Smooth muscle cell (in vitro differentiated cells): ENCODE data around the gene ELMO2. TPM values are rescaled to one million over a fixed set of nuclear protein-coding genes. Genes with fewer than 3 reads are reported as not detected.
A peak's percentile ranks its signal among the peaks of the same experiment; 100 is the strongest.

Experiments
- DNase-seq: peaks from one replicate; lab custom pipeline; 2025; ENCODE audit not compliant: unreplicated experiment; lab: John Stamatoyannopoulos, UW
- H2AFZ ChIP-seq: fragments of 200-600 bp; sonication (generic); 2 replicates; pipeline ENCODE4 v1.6.0; 2016; ENCODE audit warnings: antibody characterized with exemption, low read depth, mild to moderate bottlenecking
- H3F3A ChIP-seq: fragments of 200-600 bp; sonication (generic); 2 replicates; pipeline ENCODE4 v1.6.0; 2017; ENCODE audit warnings: antibody characterized with exemption, low read depth
- H3K27ac ChIP-seq: fragments of 200-600 bp; sonication (generic); 2 replicates; pipeline ENCODE4 v1.5.1; 2016; ENCODE audit warnings: low read depth, mild to moderate bottlenecking
- H3K27me3 ChIP-seq: fragments of 200-600 bp; sonication (generic); 2 replicates; pipeline ENCODE4 v1.6.1; 2016; ENCODE audit warnings: low read depth, mild to moderate bottlenecking
- H3K36me3 ChIP-seq: fragments of 200-600 bp; sonication (generic); 2 replicates; pipeline ENCODE4 v1.5.1; 2016; ENCODE audit warnings: low read depth
- H3K4me1 ChIP-seq: fragments of 200-600 bp; sonication (generic); 2 replicates; pipeline ENCODE4 v1.5.1; 2016; ENCODE audit warnings: low read depth
- H3K4me2 ChIP-seq: fragments of 200-600 bp; sonication (generic); 2 replicates; pipeline ENCODE4 v1.6.0; 2016; ENCODE audit warnings: mild to moderate bottlenecking
- H3K4me3 ChIP-seq: fragments of 200-600 bp; sonication (generic); 2 replicates; pipeline ENCODE4 v1.5.1; 2016; ENCODE audit warnings: mild to moderate bottlenecking
- H3K79me2 ChIP-seq: fragments of 200-600 bp; sonication (generic); 2 replicates; pipeline ENCODE4 v1.6.0; 2016; ENCODE audit warnings: low read depth, mild to moderate bottlenecking
- H3K9ac ChIP-seq: fragments of 200-600 bp; sonication (generic); 2 replicates; pipeline ENCODE4 v1.6.0; 2016; ENCODE audit warnings: low read depth
- H3K9me3 ChIP-seq: fragments of 200-600 bp; sonication (generic); replicated peaks from 2 replicates; pipeline ENCODE4 v1.5.1; 2016; ENCODE audit warnings: low read depth
- H4K20me1 ChIP-seq: fragments of 200-600 bp; sonication (generic); 2 replicates; pipeline ENCODE4 v1.6.0; 2016; ENCODE audit warnings: low read depth
- WGBS: methylation state at CpG from one replicate; pipeline ENCODE4 v1.1.7; 2016; ENCODE audit warnings: low lambda C conversion rate; 5-methylcytosine and 5-hydroxymethylcytosine counted together
- polyA plus RNA-seq: library from polyadenylated mRNA; unstranded; fragments of >200 nt; fragmentation: Nextera tagmentation; extraction: Ambion mirVana; gene quantifications from 2 replicates; pipeline ENCODE4 v1.2.1, GENCODE V29; 2016
- total RNA-seq: library from RNA; depleted of rRNA; stranded (reverse); fragments of >200 nt; gene quantifications from 2 replicates; pipeline ENCODE4 v1.2.3, GENCODE V29; 2014
- TF ChIP-seq, protein P1 (sequence below): fragments of 200-600 bp; sonication (generic); IDR thresholded peaks from 2 replicates; pipeline ENCODE4 v1.5.1; 2017; ENCODE audit warnings: borderline replicate concordance, mild to moderate bottlenecking, antibody characterized with exemption; ENCODE audit not compliant: insufficient read depth, poor library complexity, severe bottlenecking

Gene ELMO2
- total and polyA plus RNA-seq, 2 experiments from 2014 or later, result 24.9 to 33.1 TPM

DNA sequence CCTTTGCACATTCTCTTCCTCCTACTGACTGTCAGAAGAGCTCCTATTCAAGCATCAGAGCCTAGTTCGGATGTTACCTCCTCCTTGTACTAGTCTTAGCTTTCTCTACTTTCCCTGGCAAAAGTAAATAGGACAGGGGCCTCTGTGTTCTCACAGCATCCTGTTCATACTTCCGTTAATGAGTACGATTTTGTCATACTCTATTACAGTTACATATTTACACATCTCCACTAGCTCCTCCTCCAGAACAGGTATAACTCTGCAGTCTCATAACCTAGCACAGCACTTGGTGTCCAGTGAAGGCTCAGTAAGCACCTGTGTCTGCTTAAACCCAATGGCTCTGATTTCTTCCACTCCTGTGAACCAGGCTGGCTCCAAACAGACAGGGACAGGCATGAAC is 7.0 kb downstream of the ELMO2 start:
- Histone ChIP-seq H3K4me1 (peaks cover 18% of the 10 kb centered on the region), H3K79me2 (peaks cover 75% of the 10 kb centered on the region), H3K9ac (no peak overlapping the region), H3K27ac (peak overlapping the region; percentile 46), H3K4me3 (no peak overlapping the region), H3F3A (no peaks in the 10 kb centered on the region), H4K20me1 (peaks cover 99% of the 10 kb centered on the region), H3K4me2 (no peak overlapping the region), H3K9me3 (no peaks in the 10 kb centered on the region), H3K27me3 (no peaks in the 10 kb centered on the region), H2AFZ (no peak overlapping the region), H3K36me3 (no peaks in the 10 kb centered on the region)
- DNase-seq, result no peak
- TF ChIP-seq, protein P1, sequence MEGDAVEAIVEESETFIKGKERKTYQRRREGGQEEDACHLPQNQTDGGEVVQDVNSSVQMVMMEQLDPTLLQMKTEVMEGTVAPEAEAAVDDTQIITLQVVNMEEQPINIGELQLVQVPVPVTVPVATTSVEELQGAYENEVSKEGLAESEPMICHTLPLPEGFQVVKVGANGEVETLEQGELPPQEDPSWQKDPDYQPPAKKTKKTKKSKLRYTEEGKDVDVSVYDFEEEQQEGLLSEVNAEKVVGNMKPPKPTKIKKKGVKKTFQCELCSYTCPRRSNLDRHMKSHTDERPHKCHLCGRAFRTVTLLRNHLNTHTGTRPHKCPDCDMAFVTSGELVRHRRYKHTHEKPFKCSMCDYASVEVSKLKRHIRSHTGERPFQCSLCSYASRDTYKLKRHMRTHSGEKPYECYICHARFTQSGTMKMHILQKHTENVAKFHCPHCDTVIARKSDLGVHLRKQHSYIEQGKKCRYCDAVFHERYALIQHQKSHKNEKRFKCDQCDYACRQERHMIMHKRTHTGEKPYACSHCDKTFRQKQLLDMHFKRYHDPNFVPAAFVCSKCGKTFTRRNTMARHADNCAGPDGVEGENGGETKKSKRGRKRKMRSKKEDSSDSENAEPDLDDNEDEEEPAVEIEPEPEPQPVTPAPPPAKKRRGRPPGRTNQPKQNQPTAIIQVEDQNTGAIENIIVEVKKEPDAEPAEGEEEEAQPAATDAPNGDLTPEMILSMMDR, result no peak
- WGBS, result 90% methylated on average over 3 of the region's 3 CpGs

DNA sequence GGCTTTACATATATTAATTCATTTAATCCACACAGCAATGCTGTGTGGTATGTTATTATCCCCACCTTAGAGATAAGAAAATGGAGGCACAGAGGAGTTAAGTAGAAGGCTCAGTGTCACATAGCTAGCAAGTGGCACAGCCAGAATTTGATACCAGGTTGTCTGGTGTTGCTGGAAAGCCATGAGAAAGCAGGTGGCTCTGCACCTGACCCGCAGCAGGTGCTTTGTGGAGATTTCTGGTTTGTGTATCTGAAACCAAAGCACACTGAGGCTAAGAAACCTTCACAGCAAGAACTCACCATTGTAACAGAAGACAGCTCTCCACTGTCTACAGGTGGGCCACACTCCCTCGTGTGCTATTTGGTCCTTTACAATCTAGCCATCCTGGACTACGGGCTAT is 7.5 kb downstream of the ELMO2 start:
- Histone ChIP-seq H3K79me2 (peaks cover 71% of the 10 kb centered on the region), H3K36me3 (no peaks in the 10 kb centered on the region), H3K9me3 (no peaks in the 10 kb centered on the region), H4K20me1 (peaks cover 99% of the 10 kb centered on the region), H2AFZ (no peak overlapping the region), H3K27me3 (no peaks in the 10 kb centered on the region), H3K9ac (no peak overlapping the region), H3K4me1 (peaks cover 18% of the 10 kb centered on the region), H3K4me3 (no peak overlapping the region), H3K27ac (no peak overlapping the region), H3K4me2 (no peak overlapping the region), H3F3A (no peaks in the 10 kb centered on the region)
- WGBS, result 94% methylated on average over 3 of the region's 3 CpGs
- TF ChIP-seq, protein P1, result no peak
- no peak for DNase-seq

DNA sequence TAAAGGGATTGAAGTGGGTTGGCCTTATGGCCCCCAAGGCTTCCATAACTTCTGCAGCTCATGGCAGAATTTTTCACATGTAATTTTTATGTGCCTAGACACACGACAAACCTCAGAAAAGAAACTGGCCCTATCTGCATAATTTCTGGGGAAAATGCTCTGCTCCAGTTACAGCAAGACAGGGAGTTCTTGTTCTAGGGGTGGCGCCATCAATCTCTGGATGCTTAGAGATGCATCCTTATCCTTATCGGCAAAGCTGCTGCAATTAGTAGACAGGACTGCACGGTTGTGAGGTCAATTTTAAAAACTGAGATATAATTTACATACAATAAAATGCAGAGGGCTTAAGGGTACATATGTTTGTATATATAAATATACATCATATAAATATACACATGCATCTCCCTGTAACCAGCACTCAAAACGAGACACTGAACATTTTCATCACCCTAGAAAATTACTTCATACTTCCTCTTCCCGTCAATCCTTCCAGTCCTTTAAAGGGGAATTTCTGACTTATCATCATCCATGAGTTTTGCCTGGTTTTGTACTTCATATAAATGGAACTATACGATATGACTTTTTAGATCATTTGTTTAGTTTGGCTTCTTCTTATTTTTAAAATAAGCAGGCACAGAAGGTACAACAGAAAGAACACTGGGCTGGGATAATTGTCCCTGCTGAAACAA is 10.2 kb downstream of the ELMO2 start:
- Histone ChIP-seq H3K36me3 (peaks cover 17% of the 10 kb centered on the region), H3K4me1 (peaks cover 12% of the 10 kb centered on the region), H3K9ac (no peak overlapping the region), H3K4me3 (no peak overlapping the region), H3K9me3 (no peaks in the 10 kb centered on the region), H3K27me3 (no peaks in the 10 kb centered on the region), H2AFZ (no peak overlapping the region), H3K79me2 (peaks cover 45% of the 10 kb centered on the region), H4K20me1 (peaks cover 72% of the 10 kb centered on the region), H3F3A (no peaks in the 10 kb centered on the region), H3K27ac (no peak overlapping the region), H3K4me2 (no peak overlapping the region)
- TF ChIP-seq, protein P1, result no peak
- WGBS, result 92% methylated on average over 7 of the region's 7 CpGs
- no peak for DNase-seq
